Colonic mucosa (tissue), 4 donors: ENCODE results near the gene BAG2. TPM values are rescaled to one million over a fixed set of nuclear protein-coding genes. Genes with fewer than 3 reads are reported as not detected.

ENCODE experiments used
- DNase-seq: peaks from one replicate; pipeline ENCODE4 v3.0.0-alpha.2; 2020
- H3K27ac ChIP-seq: fragments of 200-600 bp; one replicate; pipeline ENCODE4 v1.8.0; 2021
- H3K27me3 ChIP-seq: fragments of 200-600 bp; one replicate; pipeline ENCODE4 v1.8.0; 2021
- H3K36me3 ChIP-seq: fragments of 200-600 bp; one replicate; pipeline ENCODE4 v1.8.0; 2021
- H3K4me1 ChIP-seq: fragments of 200-600 bp; one replicate; pipeline ENCODE4 v1.8.0; 2021; ENCODE audit warnings: mild to moderate bottlenecking
- H3K4me3 ChIP-seq: fragments of 200-600 bp; one replicate; pipeline ENCODE4 v1.8.0; 2021
- H3K9ac ChIP-seq, 2 donors: one replicate each; pipeline ENCODE4 v1.7.0; 2013; ENCODE audit warnings: control low read depth in 2 of 2, low read depth in 2 of 2, low read length in 2 of 2
- H3K9me3 ChIP-seq: fragments of 200-600 bp; one replicate; pipeline ENCODE4 v1.8.0; 2021
- CTCF ChIP-seq: fragments of 200-600 bp; IDR thresholded peaks from one replicate; pipeline ENCODE4 v1.8.0; 2022; ENCODE audit warnings: antibody characterized with exemption, mild to moderate bottlenecking
- intact Hi-C: fragments of 100-400 bp; cut with DNase I; formaldehyde crosslinking; loops from one replicate; pipeline ENCODE4 v1.14.1; 2022
- total RNA-seq, 2 donors: library from RNA; stranded (reverse); fragmentation: NEBNext Ultra II Directional in 1 of 2; extraction: Animal tissue kit (Norgen Biotek cat#: 25700) in 1 of 2; gene quantifications; one replicate each; pipeline ENCODE4 v1.2.1, GENCODE V29; 2021
- donor health status: healthy.
- donor health status: DM: no; HTN: no; CAD: no.
- donor health status: DM: no; HTN: no; CAD: no.

Gene BAG2
- total RNA-seq = 1 to 10 TPM; 1.8 to 6.3 TPM

GRCh38 chr6:57172136-57173055, at the start of gene BAG2:
Gene BAG2 (plus strand): TSS chr6:57172326. CDS start chr6:57172698, 372 bp downstream.
- DNase-seq = peak; percentile 86
- no peaks in the 10 kb centered on the region for H3K36me3 ChIP-seq
- H3K9ac ChIP-seq = peak within 1 kb of the TSS; percentile 64 to 66
- no peaks in the 10 kb centered on the region for H3K27me3 ChIP-seq
- no peak for TF ChIP-seq CTCF
- peak within 1 kb of the TSS; percentile 65 for H3K4me3 ChIP-seq
- peak within 1 kb of the TSS; percentile 79 for H3K27ac ChIP-seq
- intact Hi-C loops = loop anchor here (5.0 kb wide), 1 partner anchor 145 kb away; the partner anchor contains the start of gene PRIM2
- no peaks in the 10 kb centered on the region for H3K9me3 ChIP-seq
- no peaks in the 10 kb centered on the region for H3K4me1 ChIP-seq

GRCh38 chr6:57123111-57123510, 49.0 kb upstream of the BAG2 start:
- H3K4me3 ChIP-seq = no peak overlapping the region
- H3K36me3 ChIP-seq = no peaks in the 10 kb centered on the region
- intact Hi-C loops = no loop called here
- no peaks in the 10 kb centered on the region for H3K4me1 ChIP-seq
- H3K27ac ChIP-seq = no peak overlapping the region
- no peak overlapping the region for H3K9ac ChIP-seq
- H3K27me3 ChIP-seq = no peaks in the 10 kb centered on the region
- no peak for TF ChIP-seq CTCF
- H3K9me3 ChIP-seq = no peaks in the 10 kb centered on the region
- no peak for DNase-seq

GRCh38 chr6:57127763-57128162, 44.4 kb upstream of the BAG2 start:
- Histone ChIP-seq H3K4me3 (no peak overlapping the region), H3K27me3 (no peaks in the 10 kb centered on the region), H3K36me3 (no peaks in the 10 kb centered on the region), H3K27ac (no peak overlapping the region), H3K4me1 (no peaks in the 10 kb centered on the region), H3K9me3 (no peaks in the 10 kb centered on the region), H3K9ac (no peak overlapping the region)
- DNase-seq = no peak
- intact Hi-C loops = no loop called here
- TF ChIP-seq CTCF = no peak

GRCh38 chr6:57130661-57131177, 41.4 kb upstream of the BAG2 start:
- no peak for DNase-seq
- H3K27ac ChIP-seq = no peak overlapping the region
- TF ChIP-seq CTCF = no peak
- H3K4me1 ChIP-seq = no peaks in the 10 kb centered on the region
- no peaks in the 10 kb centered on the region for H3K9me3 ChIP-seq
- H3K9ac ChIP-seq = no peak overlapping the region
- no peak overlapping the region for H3K4me3 ChIP-seq
- no peaks in the 10 kb centered on the region for H3K27me3 ChIP-seq
- H3K36me3 ChIP-seq = no peaks in the 10 kb centered on the region
- intact Hi-C loops = no loop called here

GRCh38 chr6:57134954-57135353, 37.2 kb upstream of the BAG2 start:
- no peaks in the 10 kb centered on the region for H3K4me1 ChIP-seq
- no peaks in the 10 kb centered on the region for H3K27me3 ChIP-seq
- H3K4me3 ChIP-seq = no peak overlapping the region
- H3K27ac ChIP-seq = no peak overlapping the region
- no peak for DNase-seq
- no peaks in the 10 kb centered on the region for H3K9me3 ChIP-seq
- H3K36me3 ChIP-seq = peaks cover 4% of the 10 kb centered on the region
- H3K9ac ChIP-seq = no peak overlapping the region
- no peak for TF ChIP-seq CTCF
- intact Hi-C loops = no loop called here
